Ascending aorta (tissue), 2 donors: ENCODE data around the gene C11orf68. TPM values are rescaled to one million over a fixed set of nuclear protein-coding genes. Genes with fewer than 3 reads are reported as not detected.
A peak's percentile ranks its signal among the peaks of the same experiment; 100 is the strongest.

Experiments used
- DNase-seq, 2 donors: peaks; one replicate each; pipeline ENCODE4 v3.0.0-alpha.2; 2019; ENCODE audit warnings: low spot score in 2 of 2
- H3K27ac ChIP-seq, 2 donors: fragments of 200-600 bp; sonication (generic); one replicate each; pipeline ENCODE4 v1.5.1; 2016 to 2017; ENCODE audit warnings: mild to moderate bottlenecking in 1 of 2
- H3K27me3 ChIP-seq: fragments of 200-600 bp; sonication (generic); one replicate; pipeline ENCODE4 v1.5.1; 2017
- H3K36me3 ChIP-seq, 2 donors: fragments of 200-600 bp; sonication (generic); one replicate each; pipeline ENCODE4 v1.5.1; 2016
- H3K4me1 ChIP-seq, 2 donors: fragments of 200-600 bp; sonication (generic); one replicate each; pipeline ENCODE4 v1.5.1; 2016 to 2017; ENCODE audit warnings: mild to moderate bottlenecking in 1 of 2
- H3K4me3 ChIP-seq, 2 donors: fragments of 200-600 bp; sonication (generic); one replicate each; pipeline ENCODE4 v1.5.1; 2016 to 2017; ENCODE audit warnings: mild to moderate bottlenecking in 1 of 2
- H3K9me3 ChIP-seq, 2 donors: fragments of 200-600 bp; sonication (generic); one replicate each; pipeline ENCODE4 v1.5.1; 2016
- intact Hi-C: fragments of 100-400 bp; cut with DNase I; formaldehyde crosslinking; loops from one replicate; pipeline ENCODE4 v1.15.1; 2023
- total RNA-seq: library from RNA; depleted of rRNA; stranded (reverse); fragments of >200 nt; gene quantifications from one replicate; pipeline ENCODE4 v1.1.0, GENCODE V29; 2016
- TF ChIP-seq, protein P1 (sequence below), 3 experiments: fragments of 200-600 bp in 2 of 3; fragments of 450-650 bp in 1 of 3; sonication (generic) in 2 of 3; IDR thresholded peaks; one replicate each; pipeline ENCODE4 v1.5.1; 2016 to 2019; ENCODE audit warnings: antibody characterized with exemption in 3 of 3, mild to moderate bottlenecking in 1 of 3, moderate library complexity in 1 of 3

C11orf68 gene
- total RNA-seq, 1 donor from 2014 or later, result 25.3 TPM

DNA sequence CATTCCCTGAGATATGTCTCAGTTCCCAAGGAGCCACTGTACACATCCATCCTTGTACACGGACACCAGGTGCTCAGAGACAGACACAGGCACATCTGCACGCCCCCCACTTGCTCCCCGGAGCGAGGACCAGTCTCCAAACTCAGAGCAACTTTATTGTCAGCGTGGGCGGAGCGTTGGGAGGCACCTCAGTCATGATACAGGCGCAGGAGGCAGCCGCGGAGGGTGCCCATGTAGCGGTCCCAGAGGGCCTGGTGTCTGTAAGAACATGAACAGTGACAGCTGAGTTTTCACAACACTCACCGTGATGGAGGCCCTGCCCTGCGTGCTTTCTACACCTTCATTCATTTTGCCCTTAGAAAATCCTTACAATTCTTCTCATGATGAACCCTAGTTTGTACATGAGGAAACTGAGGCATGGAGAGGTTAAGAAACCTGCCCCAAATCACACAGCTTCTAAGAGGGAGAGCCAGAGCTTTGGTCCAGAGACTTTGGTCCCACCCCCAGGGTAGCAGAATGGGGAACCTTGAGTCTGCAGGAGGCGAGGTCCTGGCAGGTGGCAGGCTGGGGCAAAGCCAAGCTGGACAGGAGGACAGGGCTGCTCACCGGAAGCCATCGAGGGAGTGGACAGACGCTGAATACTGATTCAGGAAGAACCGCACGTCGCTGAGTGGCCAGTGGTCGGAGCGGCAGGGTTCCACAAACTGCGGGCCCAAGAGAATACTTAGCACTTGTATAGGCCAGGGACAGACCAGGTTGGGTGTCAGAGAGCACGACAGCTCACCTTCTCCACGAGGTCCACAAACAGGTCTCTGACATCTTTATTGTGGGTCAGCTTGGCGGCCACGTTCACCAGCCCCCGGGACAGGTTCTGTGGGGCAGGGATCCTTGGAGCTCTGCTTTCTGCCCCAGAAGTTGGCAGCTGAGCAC is 34.8 kb downstream of the C11orf68 start:
- Histone ChIP-seq H3K4me1 (peaks cover 3 to 12% of the 10 kb centered on the region in 2 donors), H3K9me3 (no peaks in the 10 kb centered on the region), H3K4me3 (no peak overlapping the region), H3K36me3 (peaks cover 20 to 41% of the 10 kb centered on the region in 2 donors), H3K27ac (peak overlapping the region in 1 of 2 donors; percentile 37), H3K27me3 (no peaks in the 10 kb centered on the region)
- TF ChIP-seq, protein P1, sequence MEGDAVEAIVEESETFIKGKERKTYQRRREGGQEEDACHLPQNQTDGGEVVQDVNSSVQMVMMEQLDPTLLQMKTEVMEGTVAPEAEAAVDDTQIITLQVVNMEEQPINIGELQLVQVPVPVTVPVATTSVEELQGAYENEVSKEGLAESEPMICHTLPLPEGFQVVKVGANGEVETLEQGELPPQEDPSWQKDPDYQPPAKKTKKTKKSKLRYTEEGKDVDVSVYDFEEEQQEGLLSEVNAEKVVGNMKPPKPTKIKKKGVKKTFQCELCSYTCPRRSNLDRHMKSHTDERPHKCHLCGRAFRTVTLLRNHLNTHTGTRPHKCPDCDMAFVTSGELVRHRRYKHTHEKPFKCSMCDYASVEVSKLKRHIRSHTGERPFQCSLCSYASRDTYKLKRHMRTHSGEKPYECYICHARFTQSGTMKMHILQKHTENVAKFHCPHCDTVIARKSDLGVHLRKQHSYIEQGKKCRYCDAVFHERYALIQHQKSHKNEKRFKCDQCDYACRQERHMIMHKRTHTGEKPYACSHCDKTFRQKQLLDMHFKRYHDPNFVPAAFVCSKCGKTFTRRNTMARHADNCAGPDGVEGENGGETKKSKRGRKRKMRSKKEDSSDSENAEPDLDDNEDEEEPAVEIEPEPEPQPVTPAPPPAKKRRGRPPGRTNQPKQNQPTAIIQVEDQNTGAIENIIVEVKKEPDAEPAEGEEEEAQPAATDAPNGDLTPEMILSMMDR (IDR thresholded peaks at IDR 0.05), result no peak
- no peak for DNase-seq
- intact Hi-C loops, result loop anchor here (1.0 kb wide), 2 partner anchors 77 to 105 kb away; partner anchors contain the start of gene SART1

GRCh38 chr11:65883058-65883761 is 35.7 kb downstream of the C11orf68 start:
- intact Hi-C loops, result no loop called here

GRCh38 chr11:65882120-65883057 is 36.5 kb downstream of the C11orf68 start:
- intact Hi-C loops, result no loop called here

More at GRCh38 chr11:65883058-65883761, 35.7 kb downstream of the C11orf68 start:
- Histone ChIP-seq H3K9me3 (no peaks in the 10 kb centered on the region), H3K27ac (no peak overlapping the region), H3K36me3 (peaks cover 20 to 41% of the 10 kb centered on the region in 2 donors), H3K27me3 (no peaks in the 10 kb centered on the region), H3K4me1 (peaks cover 3 to 12% of the 10 kb centered on the region in 2 donors), H3K4me3 (no peak overlapping the region)
- TF ChIP-seq, protein P1 (IDR thresholded peaks at IDR 0.05), result no peak
- DNase-seq, result no peak

DNA sequence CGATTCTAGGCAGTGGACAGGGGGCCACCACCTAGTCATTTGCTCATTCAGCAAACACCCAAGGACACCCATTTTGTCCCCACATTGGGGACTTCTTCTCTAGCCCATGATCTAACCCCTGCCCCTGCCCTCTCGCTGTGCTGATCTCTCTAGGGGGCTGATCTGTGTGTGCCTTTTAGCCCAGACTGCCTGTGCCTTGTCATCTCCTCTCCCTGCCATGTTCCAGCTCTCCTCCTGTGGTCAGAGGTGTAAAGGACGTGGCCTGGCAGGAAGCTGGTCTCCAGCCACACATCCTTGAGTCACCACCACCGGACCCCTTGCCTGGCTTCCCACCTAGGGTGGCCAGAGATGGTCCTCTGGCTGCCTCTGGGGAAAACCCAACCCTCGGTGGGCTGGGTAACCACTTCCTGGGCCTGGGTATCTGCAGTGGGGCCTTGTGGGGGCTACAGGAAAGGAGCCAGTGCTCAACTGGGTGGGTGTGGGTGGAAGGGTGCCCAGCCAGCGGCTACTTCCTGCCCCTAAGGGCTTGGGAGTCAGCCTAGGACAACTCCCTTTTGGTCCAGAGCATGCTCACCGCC is 37.9 kb downstream of the C11orf68 start:
- Histone ChIP-seq H3K36me3 (peaks cover 20 to 29% of the 10 kb centered on the region in 2 donors), H3K27me3 (no peaks in the 10 kb centered on the region), H3K4me3 (no peak overlapping the region), H3K9me3 (no peaks in the 10 kb centered on the region), H3K27ac (no peak overlapping the region), H3K4me1 (no peaks in the 10 kb centered on the region)
- DNase-seq, result no peak
- intact Hi-C loops, result no loop called here
- TF ChIP-seq, protein P1 (IDR thresholded peaks at IDR 0.05), result no peak

More at GRCh38 chr11:65882120-65883057, 36.5 kb downstream of the C11orf68 start:
- peaks cover 20 to 41% of the 10 kb centered on the region in 2 donors for H3K36me3 ChIP-seq
- TF ChIP-seq, protein P1 (IDR thresholded peaks at IDR 0.05), result no peak
- no peak for DNase-seq
- H3K4me1 ChIP-seq, result peaks cover 0 to 6% of the 10 kb centered on the region in 2 donors
- no peak overlapping the region for H3K4me3 ChIP-seq
- no peaks in the 10 kb centered on the region for H3K9me3 ChIP-seq
- no peak overlapping the region for H3K27ac ChIP-seq
- H3K27me3 ChIP-seq, result no peaks in the 10 kb centered on the region
